Kidney (tissue), 14 donors: ENCODE measurements around the gene FBXL15. TPM values are rescaled to one million over a fixed set of nuclear protein-coding genes. Genes with fewer than 3 reads are reported as not detected.

Experiments
- DNase-seq, 5 donors: peaks; one replicate each; pipeline ENCODE4 v3.0.0-alpha.2; 2013 to 2020
- FAIRE-seq: peaks from 2 replicates; lab custom pipeline; 2012; peaks lifted over from hg19 to GRCh38; lab: Jason Lieb, UNC
- H3K27ac ChIP-seq, 2 donors: one replicate each; pipeline ENCODE4 v1.7.0; 2013; ENCODE audit warnings: low read depth in 2 of 2, low read length in 2 of 2, inconsistent platforms in 1 of 2
- H3K27me3 ChIP-seq: one replicate; pipeline ENCODE4 v1.7.1; 2013; ENCODE audit warnings: low read length, inconsistent platforms; ENCODE audit not compliant: control insufficient read depth, insufficient read depth
- H3K36me3 ChIP-seq, 3 donors: one replicate each; pipeline versions ENCODE4 v1.7.0 to v1.7.1; 2013; ENCODE audit warnings: low read length in 3 of 3, control low read depth in 1 of 3, inconsistent platforms in 1 of 3; ENCODE audit not compliant: insufficient read depth in 3 of 3, control insufficient read depth in 2 of 3
- H3K4me1 ChIP-seq, 3 donors: one replicate each; pipeline versions ENCODE4 v1.7.0 to v1.7.1; 2013; ENCODE audit warnings: low read length in 3 of 3, inconsistent platforms in 1 of 3, low read depth in 1 of 3; ENCODE audit not compliant: control insufficient read depth in 2 of 3, insufficient read depth in 2 of 3
- H3K4me3 ChIP-seq, 3 donors: one replicate each; pipeline versions ENCODE4 v1.7.0 to v1.8.1; 2013; ENCODE audit warnings: low read length in 3 of 3, control low read depth in 1 of 3, inconsistent platforms in 1 of 3
- H3K9ac ChIP-seq, 3 donors: one replicate each; pipeline versions ENCODE4 v1.7.0 to v1.7.1; 2013; ENCODE audit warnings: low read length in 3 of 3, control low read depth in 1 of 3, inconsistent platforms in 1 of 3
- H3K9me3 ChIP-seq, 3 donors: one replicate each; pipeline versions ENCODE4 v1.7.0 to v1.7.1; 2013; ENCODE audit warnings: low read length in 3 of 3, control low read depth in 1 of 3, inconsistent platforms in 1 of 3; ENCODE audit not compliant: control insufficient read depth in 2 of 3, insufficient read depth in 1 of 3
- CTCF ChIP-seq: IDR thresholded peaks from 3 replicates; pipeline ENCODE4 v1.5.1; 2012; ENCODE audit warnings: mild to moderate bottlenecking, moderate library complexity, borderline replicate concordance; ENCODE audit not compliant: insufficient read depth; ENCODE audit errors: extremely low read depth
- intact Hi-C: fragments of 100-400 bp; cut with DNase I; formaldehyde crosslinking; loops from one replicate; pipeline ENCODE4 v1.11.1; 2022
- polyA plus RNA-seq: library from polyadenylated mRNA; stranded (reverse); fragments of 350-450 nt; fragmentation: Illumina TruSeq; extraction: RNeasy Lipid Tissue Mini Kit (QIAGEN cat#74804); gene quantifications from one replicate; pipeline ENCODE4 v1.2.3, GENCODE V29; 2014; ENCODE audit warnings: low read depth, low replicate concordance; ENCODE audit not compliant: insufficient read depth
- total RNA-seq: library from RNA; stranded (reverse); fragmentation: NEBNext Ultra II Directional; extraction: Animal tissue kit (Norgen Biotek cat#: 25700); gene quantifications from one replicate; pipeline ENCODE4 v1.2.1, GENCODE V29; 2021
- donor health status: control.
- donor health status: control.
- donor health status: control.
- donor health status: control.
- donor health status: control.
- donor health status: DM: yes; HTN: yes; CAD: no.
- donor health status: Normal renal cell carcinoma (clear cell type).

Gene FBXL15
- total and polyA plus RNA-seq, 2 donors from 2014 or later, result 17.9 to 28.0 TPM

GRCh38 chr10:102406815-102407214 lies 13.8 kb upstream of the FBXL15 start:
- peaks cover 2% of the 10 kb centered on the region for H3K27me3 ChIP-seq
- H3K36me3 ChIP-seq, result no peaks in the 10 kb centered on the region
- DNase-seq (peak in 1 of 5 donors; percentile 44), FAIRE-seq (no peak)
- H3K9me3 ChIP-seq, result no peaks in the 10 kb centered on the region
- intact Hi-C loops, result no loop called here
- H3K27ac ChIP-seq, result no peak overlapping the region
- no peak overlapping the region for H3K9ac ChIP-seq
- H3K4me3 ChIP-seq, result no peak overlapping the region
- no peak for TF ChIP-seq CTCF
- peaks cover 0 to 3% (median 0%) of the 10 kb centered on the region in 3 donors for H3K4me1 ChIP-seq

- DNase-seq, result no peak
- H3K4me3 ChIP-seq, result no peak overlapping the region
- intact Hi-C loops, result no loop called here
- TF ChIP-seq CTCF, result no peak
- H3K9ac ChIP-seq, result no peak overlapping the region
- H3K27ac ChIP-seq, result no peak overlapping the region
- peaks cover 0 to 3% (median 0%) of the 10 kb centered on the region in 3 donors for H3K4me1 ChIP-seq
- H3K36me3 ChIP-seq, result no peaks in the 10 kb centered on the region
- FAIRE-seq, result no peak
- no peaks in the 10 kb centered on the region for H3K9me3 ChIP-seq
- peaks cover 2% of the 10 kb centered on the region for H3K27me3 ChIP-seq
Observed at GRCh38 chr10:102407425-102408130, 13.1 kb upstream of the FBXL15 start.

DNA sequence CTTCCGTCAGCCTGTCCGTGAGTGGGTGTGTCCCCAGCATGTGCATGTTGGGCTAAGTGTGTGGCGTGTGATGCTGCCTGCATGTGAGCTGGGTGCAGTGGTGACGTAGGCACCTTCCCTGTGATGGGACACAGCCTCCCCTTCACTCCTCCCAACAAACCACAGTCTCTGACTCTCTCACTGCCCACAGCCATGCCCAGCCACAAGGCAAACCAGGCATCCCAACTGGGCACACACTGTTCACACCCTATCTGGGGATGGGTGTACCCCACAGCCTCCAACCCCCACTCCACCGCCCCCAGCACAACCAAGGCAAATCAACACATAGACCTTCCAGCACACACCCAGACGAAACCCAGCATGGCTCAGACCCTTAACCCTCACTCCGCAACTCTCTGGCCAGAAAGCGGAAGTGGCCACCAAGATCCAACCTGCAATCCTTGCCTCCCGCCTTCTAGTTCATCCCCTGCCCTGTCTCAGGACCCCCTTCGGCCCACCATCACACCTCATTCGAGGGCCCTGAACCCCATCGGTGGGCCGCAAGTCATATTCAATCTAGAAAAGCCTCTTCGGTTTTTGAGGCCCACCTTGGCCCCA lies 12.4 kb upstream of the FBXL15 start:
- Histone ChIP-seq H3K27me3 (peaks cover 2% of the 10 kb centered on the region), H3K4me3 (peak overlapping the region in 1 of 3 donors; percentile 47), H3K4me1 (peaks cover 0 to 3% (median 0%) of the 10 kb centered on the region in 3 donors), H3K9ac (no peak overlapping the region), H3K27ac (no peak overlapping the region), H3K9me3 (no peaks in the 10 kb centered on the region), H3K36me3 (no peaks in the 10 kb centered on the region)
- peak in 1 of 5 donors; percentile 56 for DNase-seq
- intact Hi-C loops, result no loop called here
- no peak for TF ChIP-seq CTCF
- FAIRE-seq, result no peak
